COLO668 (cell line): ENCODE results near the gene AKT3.

Source experiments
- DNase-seq: peaks from one replicate; lab custom pipeline; 2025; ENCODE audit not compliant: unreplicated experiment; lab: John Stamatoyannopoulos, UW

AKT3 gene

GRCh38 chr1:243520831-243521230 lies 329.2 kb downstream of the AKT3 start:
- DNase-seq, result no peak

- no peak for DNase-seq
Observed at GRCh38 chr1:243514927-243515326, 335.1 kb downstream of the AKT3 start.

- no peak for DNase-seq
Observed at GRCh38 chr1:243513726-243514491, 336.1 kb downstream of the AKT3 start.

GRCh38 chr1:243510928-243511327 lies 339.1 kb downstream of the AKT3 start:
- DNase-seq, result no peak

GRCh38 chr1:243508943-243509342 lies 341.1 kb downstream of the AKT3 start:
- DNase-seq, result no peak

- no peak for DNase-seq
Observed at GRCh38 chr1:243508303-243508713, 341.7 kb downstream of the AKT3 start.

- no peak for DNase-seq
Observed at GRCh38 chr1:243507672-243508302, 342.3 kb downstream of the AKT3 start.

GRCh38 chr1:243507001-243507671 lies 342.9 kb downstream of the AKT3 start:
- no peak for DNase-seq

- no peak for DNase-seq
Observed at GRCh38 chr1:243505986-243506689, 343.9 kb downstream of the AKT3 start.

GRCh38 chr1:243503155-243503554 lies 346.9 kb downstream of the AKT3 start:
- DNase-seq, result no peak

- DNase-seq, result no peak
Observed at GRCh38 chr1:243501002-243501401, 349.0 kb downstream of the AKT3 start.

- DNase-seq, result no peak
Observed at GRCh38 chr1:243500512-243500911, 349.5 kb downstream of the AKT3 start.

GRCh38 chr1:243499711-243500110 lies 350.3 kb downstream of the AKT3 start:
- no peak for DNase-seq

GRCh38 chr1:243499248-243499647 lies 350.8 kb downstream of the AKT3 start:
- no peak for DNase-seq

- DNase-seq, result no peak
Observed at GRCh38 chr1:243497939-243498681, 351.9 kb downstream of the AKT3 start.

GRCh38 chr1:243496806-243497205 lies 353.2 kb downstream of the AKT3 start:
- no peak for DNase-seq

- DNase-seq, result no peak
Observed at GRCh38 chr1:243496187-243496646, 353.8 kb downstream of the AKT3 start.

- no peak for DNase-seq
Observed at GRCh38 chr1:243495442-243496186, 354.4 kb downstream of the AKT3 start.

GRCh38 chr1:243494741-243495431 lies 355.2 kb downstream of the AKT3 start:
- DNase-seq, result no peak
